Kidney capillary endothelial cell (primary cell): ENCODE measurements around the gene TBC1D8.

Source experiments
- DNase-seq: peaks from one replicate; pipeline ENCODE4 v3.0.0-alpha.2; 2018; ENCODE audit warnings: low spot score

Gene TBC1D8

GRCh38 chr2:101135412-101136296 lies 15.5 kb downstream of the TBC1D8 start:
- no peak for DNase-seq

- no peak for DNase-seq
Observed at GRCh38 chr2:101133492-101134100, 17.6 kb downstream of the TBC1D8 start.

- DNase-seq, result no peak
Observed at GRCh38 chr2:101132202-101132601, 19.0 kb downstream of the TBC1D8 start.

DNA sequence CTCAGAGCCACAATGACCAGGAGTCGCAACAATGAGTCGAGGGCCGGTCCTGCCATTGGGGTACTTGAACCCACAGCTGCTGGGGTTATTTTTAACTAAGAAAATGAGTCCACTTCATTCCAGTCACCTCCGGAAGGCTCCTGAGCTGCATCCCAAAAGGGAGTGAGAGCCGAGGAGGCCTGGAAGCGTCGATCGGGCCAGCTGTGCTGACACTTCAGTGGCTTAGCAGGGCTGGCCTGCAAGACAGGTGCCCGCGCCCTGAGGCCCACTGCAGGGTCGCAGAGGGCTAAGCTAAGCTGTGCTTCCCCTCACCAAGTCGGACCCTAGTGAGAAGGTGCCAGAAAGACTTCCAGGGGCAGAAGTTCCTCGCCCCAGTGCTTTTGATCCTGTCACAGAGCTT lies 21.1 kb downstream of the TBC1D8 start:
- DNase-seq, result no peak

GRCh38 chr2:101127319-101128056 lies 23.7 kb downstream of the TBC1D8 start:
- no peak for DNase-seq

- DNase-seq, result no peak
Observed at GRCh38 chr2:101125808-101126207, 25.4 kb downstream of the TBC1D8 start.

- no peak for DNase-seq
Observed at GRCh38 chr2:101125374-101125773, 25.8 kb downstream of the TBC1D8 start.

GRCh38 chr2:101124643-101125366 lies 26.4 kb downstream of the TBC1D8 start:
- DNase-seq, result peak; percentile 98

DNA sequence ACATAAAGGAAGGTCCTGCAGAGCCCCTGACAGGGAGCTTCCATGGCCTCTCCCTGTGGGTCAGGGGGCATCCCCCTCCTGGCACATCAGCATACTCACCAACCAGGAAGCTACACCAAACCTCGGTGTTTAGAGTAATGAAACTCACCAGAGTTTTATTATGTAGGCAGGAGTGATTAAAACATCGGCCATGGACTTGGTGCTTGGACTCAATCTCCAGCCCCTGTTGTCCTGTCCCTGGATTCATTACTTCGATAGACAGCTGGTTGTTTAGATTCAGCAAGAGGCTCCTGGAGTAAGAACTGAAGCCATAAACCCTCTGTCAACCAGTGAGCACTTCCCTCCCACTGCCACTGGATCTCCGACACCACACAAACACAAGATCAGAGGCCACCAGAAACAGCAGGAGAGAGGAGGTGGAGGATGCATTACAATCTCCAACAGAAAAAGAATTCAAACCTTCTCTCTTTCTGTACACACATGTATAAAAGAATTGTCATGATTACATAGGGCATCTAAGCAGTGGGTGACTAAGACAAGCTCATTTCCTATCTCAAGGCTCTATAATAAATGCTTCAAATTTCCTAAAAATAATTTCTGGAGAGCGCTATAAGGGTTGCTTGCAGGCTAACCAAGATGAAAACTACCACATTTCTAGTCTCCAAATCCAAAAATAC lies 27.2 kb downstream of the TBC1D8 start:
- peak; percentile 63 for DNase-seq

GRCh38 chr2:101121174-101121573 lies 30.0 kb downstream of the TBC1D8 start:
- DNase-seq, result no peak

DNA sequence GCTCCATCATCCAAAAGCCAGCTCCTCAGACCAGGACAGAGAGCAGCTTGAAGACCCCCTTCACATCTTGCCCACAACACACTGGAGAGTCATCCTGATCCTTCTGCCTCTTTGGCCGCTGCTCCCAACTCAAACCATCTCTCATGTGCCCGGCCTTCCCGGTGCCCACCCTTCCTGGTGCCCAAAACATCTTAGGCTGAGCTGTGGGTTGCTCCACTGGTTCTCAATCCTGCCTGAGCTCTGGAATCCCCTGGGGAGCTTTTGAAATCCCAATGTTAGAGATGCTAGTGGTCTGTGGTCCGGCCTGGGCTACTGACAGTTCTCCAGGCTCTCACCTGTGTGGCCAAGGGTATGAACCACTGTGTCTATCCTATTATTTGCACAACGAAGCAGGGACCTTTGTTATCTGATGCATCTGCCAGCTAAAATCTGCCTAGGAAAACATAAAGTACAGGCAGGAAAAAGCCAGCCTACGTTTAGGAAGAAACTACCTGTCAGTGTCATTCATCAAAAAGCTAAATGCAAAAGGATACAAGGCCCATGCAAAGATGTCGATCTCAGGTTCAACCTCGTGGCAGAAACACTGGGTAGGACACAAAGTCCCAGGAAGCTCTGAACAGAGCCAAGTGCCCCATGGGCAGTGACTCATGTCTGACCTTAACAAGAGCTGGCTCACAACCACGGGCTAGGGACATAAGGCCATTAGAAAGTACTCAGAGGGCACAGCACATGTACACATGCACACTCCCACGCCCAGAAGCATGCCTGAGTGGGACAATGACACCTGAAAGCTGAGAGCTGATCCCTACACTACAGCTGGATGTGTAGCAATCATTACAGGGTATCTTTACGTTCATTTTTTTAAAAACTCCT lies 30.8 kb downstream of the TBC1D8 start:
- peak; percentile 72 for DNase-seq

DNA sequence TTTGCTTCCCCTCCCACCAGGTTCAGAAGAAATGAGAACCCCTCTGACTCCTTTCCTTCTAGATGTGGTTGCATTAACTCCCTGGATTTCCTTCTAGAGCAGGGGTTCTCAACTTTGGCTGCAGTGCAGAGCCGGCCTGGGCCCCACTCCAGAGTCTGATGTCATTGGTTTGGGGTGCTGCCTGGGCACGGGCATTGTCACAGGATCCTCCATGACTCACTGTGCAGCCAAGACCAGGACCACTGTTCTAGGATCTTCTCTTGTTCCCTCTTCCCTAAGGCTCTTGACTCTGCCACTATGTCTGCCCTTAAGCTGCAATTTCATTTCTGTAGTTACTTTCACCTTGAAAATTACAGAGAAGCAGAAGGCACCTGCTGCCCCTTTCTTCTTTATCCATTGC lies 31.8 kb downstream of the TBC1D8 start:
- DNase-seq, result no peak

- no peak for DNase-seq
Observed at GRCh38 chr2:101116841-101117552, 34.2 kb downstream of the TBC1D8 start.

DNA sequence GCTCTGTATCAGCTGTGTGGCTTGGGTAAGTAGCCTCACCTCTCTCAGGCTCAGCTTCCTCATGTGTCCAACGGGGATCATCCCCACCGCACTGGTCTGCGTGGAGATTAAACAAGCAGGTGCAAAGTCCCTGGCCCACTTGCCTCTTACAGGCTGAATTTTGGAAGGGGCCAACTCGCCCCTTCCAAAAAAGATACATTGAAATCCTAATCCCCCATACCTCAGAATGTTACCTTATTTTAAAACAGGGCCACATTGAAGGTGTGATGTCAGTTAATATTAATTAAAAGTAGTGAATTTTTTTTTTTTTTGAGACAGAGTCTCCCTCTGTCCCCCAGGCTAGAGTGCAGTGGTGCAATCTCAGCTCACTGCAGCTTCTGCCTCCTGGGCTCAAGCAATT lies 34.8 kb downstream of the TBC1D8 start:
- no peak for DNase-seq

- no peak for DNase-seq
Observed at GRCh38 chr2:101115664-101116063, 35.5 kb downstream of the TBC1D8 start.

- no peak for DNase-seq
Observed at GRCh38 chr2:101114815-101115214, 36.4 kb downstream of the TBC1D8 start.

GRCh38 chr2:101114268-101114783 lies 36.9 kb downstream of the TBC1D8 start:
- no peak for DNase-seq

- DNase-seq, result no peak
Observed at GRCh38 chr2:101113441-101114267, 37.5 kb downstream of the TBC1D8 start.

- DNase-seq, result no peak
Observed at GRCh38 chr2:101112772-101113157, 38.4 kb downstream of the TBC1D8 start.
